Kidney epithelial cell (primary cell): ENCODE results near the gene TSPAN14. TPM values are rescaled to one million over a fixed set of nuclear protein-coding genes. Genes with fewer than 3 reads are reported as not detected.

ENCODE experiments used
- DNase-seq: peaks from one replicate; pipeline ENCODE4 v3.0.0-alpha.2; 2010; ENCODE audit warnings: low read depth
- H3K27me3 ChIP-seq: 2 replicates; pipeline ENCODE4 v1.6.0; 2011; ENCODE audit warnings: low read length; ENCODE audit not compliant: control insufficient read depth, insufficient read depth
- H3K36me3 ChIP-seq: 2 replicates; pipeline ENCODE4 v1.5.1; 2011; ENCODE audit warnings: low read length; ENCODE audit not compliant: control insufficient read depth, insufficient read depth
- H3K4me3 ChIP-seq: 2 replicates; pipeline ENCODE4 v1.5.1; 2011; ENCODE audit warnings: low read depth, mild to moderate bottlenecking, control low read depth, low read length
- CTCF ChIP-seq: IDR thresholded peaks from 2 replicates; pipeline ENCODE4 v1.5.1; 2011; ENCODE audit warnings: mild to moderate bottlenecking, moderate library complexity, low read length, control low read depth, inconsistent platforms; ENCODE audit not compliant: insufficient read depth, poor library complexity, severe bottlenecking
- total RNA-seq: library from RNA; depleted of rRNA; stranded (reverse); fragments of >200 nt; gene quantifications from 2 replicates; pipeline ENCODE4 v1.2.3, GENCODE V29; 2015

TSPAN14 gene
- total RNA-seq, 1 donor from 2014 or later: 111 TPM

GRCh38 chr10:80537086-80537735, 83.1 kb downstream of the TSPAN14 start:
- DNase-seq: no peak
- TF ChIP-seq CTCF: no peak
- Histone ChIP-seq H3K36me3 (no peaks in the 10 kb centered on the region), H3K27me3 (no peaks in the 10 kb centered on the region), H3K4me3 (no peak overlapping the region)

- no peak for TF ChIP-seq CTCF
- DNase-seq: no peak
- H3K36me3 ChIP-seq: no peaks in the 10 kb centered on the region
- H3K27me3 ChIP-seq: no peaks in the 10 kb centered on the region
- H3K4me3 ChIP-seq: no peak within 1 kb of the TSS
These were observed 83.8 kb downstream of the TSPAN14 start, which contains the start of gene SH2D4B for GRCh38 chr10:80537736-80538480. Gene SH2D4B (plus strand): TSS chr10:80537902. CDS start chr10:80538332, 430 bp downstream.

- no peak for TF ChIP-seq CTCF
- Histone ChIP-seq H3K4me3 (no peak overlapping the region), H3K36me3 (no peaks in the 10 kb centered on the region), H3K27me3 (no peaks in the 10 kb centered on the region)
- DNase-seq: no peak
These were observed 84.5 kb downstream of the TSPAN14 start for GRCh38 chr10:80538481-80539185.

- H3K36me3 ChIP-seq: no peaks in the 10 kb centered on the region
- no peak overlapping the region for H3K4me3 ChIP-seq
- no peak for DNase-seq
- no peak for TF ChIP-seq CTCF
- H3K27me3 ChIP-seq: no peaks in the 10 kb centered on the region
These were observed 85.4 kb downstream of the TSPAN14 start for GRCh38 chr10:80539421-80540031.

- H3K36me3 ChIP-seq: no peaks in the 10 kb centered on the region
- no peak for DNase-seq
- TF ChIP-seq CTCF: no peak
- no peak overlapping the region for H3K4me3 ChIP-seq
- no peaks in the 10 kb centered on the region for H3K27me3 ChIP-seq
These were observed 86.0 kb downstream of the TSPAN14 start for GRCh38 chr10:80540136-80540535.
